HG03342 (cell line): ENCODE results near the gene ACTL6B.

Experiments
- ATAC-seq: cut with Tn5 transposase; IDR thresholded peaks from one replicate; pipeline ENCODE4 v1.9.1; 2021; ENCODE audit warnings: mild to moderate bottlenecking, moderate library complexity; ENCODE audit not compliant: unreplicated experiment

The ACTL6B gene

GRCh38 chr7:100627238-100627549 is 29.1 kb downstream of the ACTL6B start:
- no peak for ATAC-seq

GRCh38 chr7:100626530-100627237 is 29.6 kb downstream of the ACTL6B start:
- peak; percentile 81 for ATAC-seq

- no peak for ATAC-seq
Measured at GRCh38 chr7:100626055-100626454, 30.2 kb downstream of the ACTL6B start.

- ATAC-seq = no peak
Measured at GRCh38 chr7:100623951-100624824, 32.1 kb downstream of the ACTL6B start.

- no peak for ATAC-seq
Measured at GRCh38 chr7:100621554-100621953, 34.7 kb downstream of the ACTL6B start.

GRCh38 chr7:100620804-100621203 is 35.4 kb downstream of the ACTL6B start:
- ATAC-seq = no peak

GRCh38 chr7:100620239-100620638 is 36.0 kb downstream of the ACTL6B start:
- no peak for ATAC-seq

GRCh38 chr7:100614308-100614861 is 41.9 kb downstream of the ACTL6B start:
- ATAC-seq = no peak

GRCh38 chr7:100613412-100614175 is 42.7 kb downstream of the ACTL6B start:
- no peak for ATAC-seq

- ATAC-seq = no peak
Measured at GRCh38 chr7:100612730-100613390, 43.4 kb downstream of the ACTL6B start.

GRCh38 chr7:100611983-100612729 is 44.1 kb downstream of the ACTL6B start, which contains the start of gene MOSPD3:
TSS of gene MOSPD3 (plus strand) at chr7:100612540. CDS start at chr7:100612792, 252 bp downstream.
- ATAC-seq = peak; percentile 88

GRCh38 chr7:100609958-100610357 is 46.3 kb downstream of the ACTL6B start:
- ATAC-seq = no peak

- no peak for ATAC-seq
Measured at GRCh38 chr7:100607111-100607510, 49.1 kb downstream of the ACTL6B start.

- no peak for ATAC-seq
Measured at GRCh38 chr7:100606313-100606712, 49.9 kb downstream of the ACTL6B start.

- ATAC-seq = no peak
Measured at GRCh38 chr7:100604976-100605911, 51.0 kb downstream of the ACTL6B start.

GRCh38 chr7:100604028-100604975 is 51.9 kb downstream of the ACTL6B start:
- peak; percentile 51 for ATAC-seq

- ATAC-seq = peak; percentile 9
Measured at GRCh38 chr7:100603726-100604027, 52.6 kb downstream of the ACTL6B start.
